Hepatocyte (in vitro differentiated cells): ENCODE data around the gene EGFL7. TPM values are rescaled to one million over a fixed set of nuclear protein-coding genes. Genes with fewer than 3 reads are reported as not detected.
A peak's percentile ranks its signal among the peaks of the same experiment; 100 is the strongest.
"Not testable (repeated sequence)": the region's sequence is repeated elsewhere in the genome, so short reads cannot be mapped to it uniquely, and the experiment has no call there.

Source experiments
- DNase-seq: peaks from one replicate; pipeline ENCODE4 v3.0.0-alpha.2; 2016; ENCODE audit warnings: low spot score
- H2AFZ ChIP-seq: fragments of 200-600 bp; sonication (generic); 2 replicates; pipeline ENCODE4 v1.6.0; 2016; ENCODE audit warnings: antibody characterized with exemption, mild to moderate bottlenecking
- H3K27ac ChIP-seq: fragments of 200-600 bp; sonication (generic); 2 replicates; pipeline ENCODE4 v1.5.1; 2016; ENCODE audit warnings: mild to moderate bottlenecking
- H3K27me3 ChIP-seq: fragments of 200-600 bp; sonication (generic); 2 replicates; pipeline ENCODE4 v1.6.1; 2016
- H3K36me3 ChIP-seq: fragments of 200-600 bp; sonication (generic); replicated peaks from 2 replicates; pipeline ENCODE4 v1.5.1; 2016; ENCODE audit warnings: low read depth; ENCODE audit not compliant: insufficient read depth
- H3K4me1 ChIP-seq: fragments of 200-600 bp; sonication (generic); 2 replicates; pipeline ENCODE4 v1.5.1; 2016; ENCODE audit warnings: mild to moderate bottlenecking, moderate library complexity; ENCODE audit not compliant: insufficient read depth
- H3K4me2 ChIP-seq: fragments of 200-600 bp; sonication (generic); 2 replicates; pipeline ENCODE4 v1.6.0; 2016
- H3K4me3 ChIP-seq: fragments of 200-600 bp; sonication (generic); 2 replicates; pipeline ENCODE4 v1.5.1; 2016; ENCODE audit warnings: mild to moderate bottlenecking
- H3K79me2 ChIP-seq: fragments of 200-600 bp; sonication (generic); 2 replicates; pipeline ENCODE4 v1.6.0; 2017; ENCODE audit warnings: mild to moderate bottlenecking
- H3K9me2 ChIP-seq: fragments of 200-600 bp; sonication (generic); replicated peaks from 2 replicates; pipeline ENCODE4 v1.6.0; 2017; ENCODE audit warnings: mild to moderate bottlenecking; ENCODE audit not compliant: insufficient read depth
- H3K9me3 ChIP-seq: fragments of 200-600 bp; sonication (generic); 2 replicates; pipeline ENCODE4 v1.5.1; 2016; ENCODE audit warnings: low read depth, mild to moderate bottlenecking
- H4K20me1 ChIP-seq: fragments of 200-600 bp; sonication (generic); 2 replicates; pipeline ENCODE4 v1.6.0; 2016; ENCODE audit warnings: mild to moderate bottlenecking; ENCODE audit not compliant: insufficient read depth, poor library complexity, severe bottlenecking
- CTCF ChIP-seq: fragments of 200-600 bp; sonication (generic); IDR thresholded peaks from 2 replicates; pipeline ENCODE4 v1.5.1; 2016; ENCODE audit warnings: antibody characterized with exemption, mild to moderate bottlenecking; ENCODE audit not compliant: poor library complexity
- EZH2 ChIP-seq: fragments of 200-600 bp; sonication (generic); IDR thresholded peaks from 2 replicates; pipeline ENCODE4 v1.6.1; 2016; ENCODE audit warnings: antibody characterized with exemption, mild to moderate bottlenecking, borderline replicate concordance
- EZH2phosphoT487 ChIP-seq: fragments of 200-600 bp; sonication (generic); IDR thresholded peaks from one replicate; pipeline ENCODE4 v1.6.1; 2018; ENCODE audit warnings: antibody characterized with exemption, mild to moderate bottlenecking, low read depth, moderate library complexity; ENCODE audit not compliant: unreplicated experiment, severe bottlenecking
- WGBS: methylation state at CpG from one replicate; pipeline ENCODE4 v1.1.6; 2016; ENCODE audit warnings: low lambda C conversion rate; ENCODE audit errors: missing lambda C conversion rate; 5-methylcytosine and 5-hydroxymethylcytosine counted together
- polyA plus RNA-seq: library from polyadenylated mRNA; unstranded; fragments of >200 nt; fragmentation: Nextera tagmentation; extraction: Ambion mirVana; gene quantifications from 2 replicates; pipeline ENCODE4 v1.2.1, GENCODE V29; 2016
- total RNA-seq: library from RNA; depleted of rRNA; stranded (reverse); fragments of >200 nt; gene quantifications from 2 replicates; pipeline ENCODE4 v1.2.3, GENCODE V29; 2014

The EGFL7 gene
- total and polyA plus RNA-seq, 2 experiments from 2014 or later = 50.0 to 82.5 TPM

GRCh38 chr9:136629879-136630661, 32.6 kb upstream of the EGFL7 start:
- no peaks in the 10 kb centered on the region for H4K20me1 ChIP-seq
- H3K79me2 ChIP-seq = no peaks in the 10 kb centered on the region
- no peak overlapping the region for H3K27ac ChIP-seq
- no peak overlapping the region for H3K4me3 ChIP-seq
- peak; percentile 80 for DNase-seq
- H3K36me3 ChIP-seq = no peaks in the 10 kb centered on the region
- no peak overlapping the region for H2AFZ ChIP-seq
- H3K4me1 ChIP-seq = peaks cover 23% of the 10 kb centered on the region
- 26% methylated on average over 13 of the region's 19 CpGs for WGBS
- TF ChIP-seq EZH2 (no peak), CTCF (peak; percentile 71), EZH2phosphoT487 (no peak)
- peaks cover 6% of the 10 kb centered on the region for H3K27me3 ChIP-seq
- no peak overlapping the region for H3K4me2 ChIP-seq
- H3K9me2 ChIP-seq = no peaks in the 10 kb centered on the region
- no peaks in the 10 kb centered on the region for H3K9me3 ChIP-seq

GRCh38 chr9:136630662-136630992, 32.1 kb upstream of the EGFL7 start:
- Histone ChIP-seq H2AFZ (no peak overlapping the region), H3K4me3 (no peak overlapping the region), H3K27me3 (peaks cover 6% of the 10 kb centered on the region), H3K36me3 (no peaks in the 10 kb centered on the region), H3K4me1 (peaks cover 18% of the 10 kb centered on the region), H3K27ac (no peak overlapping the region), H4K20me1 (no peaks in the 10 kb centered on the region), H3K9me3 (no peaks in the 10 kb centered on the region), H3K9me2 (no peaks in the 10 kb centered on the region), H3K79me2 (no peaks in the 10 kb centered on the region), H3K4me2 (no peak overlapping the region)
- 69% methylated on average over 12 of the region's 12 CpGs for WGBS
- DNase-seq = no peak
- TF ChIP-seq EZH2phosphoT487 (no peak), EZH2 (no peak), CTCF (no peak)

- Histone ChIP-seq H3K79me2 (no peaks in the 10 kb centered on the region), H4K20me1 (no peaks in the 10 kb centered on the region), H3K4me1 (peaks cover 11% of the 10 kb centered on the region), H3K9me3 (no peaks in the 10 kb centered on the region), H3K4me2 (no peak overlapping the region), H3K4me3 (no peak overlapping the region), H3K36me3 (no peaks in the 10 kb centered on the region), H3K27me3 (peaks cover 6% of the 10 kb centered on the region), H3K27ac (no peak overlapping the region), H2AFZ (no peak overlapping the region), H3K9me2 (no peaks in the 10 kb centered on the region)
- peak; percentile 87 for DNase-seq
- WGBS = 56% methylated on average over 31 of the region's 31 CpGs
- TF ChIP-seq CTCF (peak; percentile 91), EZH2phosphoT487 (no peak)
Measured at GRCh38 chr9:136631038-136632000, 31.4 kb upstream of the EGFL7 start.

GRCh38 chr9:136632072-136632471, 30.6 kb upstream of the EGFL7 start:
- H2AFZ ChIP-seq, H3K4me1 ChIP-seq, H3K79me2 ChIP-seq, H3K27me3 ChIP-seq, H3K9me2 ChIP-seq, H3K4me3 ChIP-seq, DNase-seq, H3K27ac ChIP-seq, H3K36me3 ChIP-seq, H3K4me2 ChIP-seq, H4K20me1 ChIP-seq, H3K9me3 ChIP-seq: not testable (repeated sequence)
- 96% methylated on average over 5 of the region's 13 CpGs for WGBS

GRCh38 chr9:136632491-136633106, 30.1 kb upstream of the EGFL7 start:
- 94% methylated on average over 34 of the region's 36 CpGs for WGBS
- not testable (repeated sequence) for H2AFZ ChIP-seq, DNase-seq, H3K36me3 ChIP-seq, H3K9me2 ChIP-seq, H3K9me3 ChIP-seq, H3K4me3 ChIP-seq, H4K20me1 ChIP-seq, H3K4me1 ChIP-seq, H3K4me2 ChIP-seq, H3K27ac ChIP-seq, H3K27me3 ChIP-seq, H3K79me2 ChIP-seq
